HAP-1 (cell line): ENCODE data around the gene SLC52A1.
"Not testable (repeated sequence)": the region's sequence is repeated elsewhere in the genome, so short reads cannot be mapped to it uniquely, and the experiment has no call there.

Experiments
- DNase-seq, 2 experiments: peaks; one replicate each; pipeline ENCODE4 v3.0.0-alpha.2; 2016 to 2020; ENCODE audit warnings: low spot score in 2 of 2
- H3K27me3 ChIP-seq: fragments of 250-450 bp; sonication (Bioruptor Pico); 2 replicates; pipeline ENCODE4 v1.5.1; 2020; ENCODE audit warnings: low read depth, mild to moderate bottlenecking, moderate library complexity
- H3K36me3 ChIP-seq: fragments of 250-450 bp; sonication (Bioruptor Pico); replicated peaks from 2 replicates; pipeline ENCODE4 v1.5.1; 2020; ENCODE audit warnings: mild to moderate bottlenecking
- H3K4me1 ChIP-seq: fragments of 250-450 bp; sonication (Bioruptor Pico); 2 replicates; pipeline ENCODE4 v1.5.1; 2020; ENCODE audit warnings: mild to moderate bottlenecking
- H3K4me3 ChIP-seq: fragments of 250-450 bp; sonication (Bioruptor Pico); 2 replicates; pipeline ENCODE4 v1.5.1; 2020; ENCODE audit warnings: mild to moderate bottlenecking, moderate library complexity
- H3K9me3 ChIP-seq: fragments of 250-450 bp; sonication (Bioruptor Pico); 2 replicates; pipeline ENCODE4 v1.5.1; 2020; ENCODE audit warnings: mild to moderate bottlenecking, moderate library complexity
- in situ Hi-C: fragments of 300-500 bp; cut with MboI; formaldehyde crosslinking; loops from 3 replicates; pipeline ENCODE4 v1.14.3; 2020; ENCODE audit warnings: low sequenced_read_pairs, inconsistent platforms, mixed read lengths

The SLC52A1 gene

GRCh38 chr17:5035315-5035714 is at the start of gene SLC52A1:
Gene SLC52A1 (minus strand): TSS chr17:5035426. CDS start chr17:5034606, 820 bp downstream.
- no peak within 1 kb of the TSS for H3K4me3 ChIP-seq
- no peaks in the 10 kb centered on the region for H3K27me3 ChIP-seq
- no peaks in the 10 kb centered on the region for H3K36me3 ChIP-seq
- no peaks in the 10 kb centered on the region; the same call in 1 of the 2 replicates for H3K9me3 ChIP-seq
- in situ Hi-C loops, result no loop called here
- DNase-seq, result no peak
- peaks cover 7% of the 10 kb centered on the region for H3K4me1 ChIP-seq

GRCh38 chr17:5080591-5080990 is 45.4 kb upstream of the SLC52A1 start:
- Histone ChIP-seq H3K36me3 (no peaks in the 10 kb centered on the region), H3K4me3 (no peak overlapping the region), H3K4me1 (peaks cover 3% of the 10 kb centered on the region), H3K9me3 (peaks cover 18% of the 10 kb centered on the region), H3K27me3 (no peaks in the 10 kb centered on the region)
- no peak for DNase-seq
- in situ Hi-C loops, result no loop called here

GRCh38 chr17:5078106-5079028 is 43.1 kb upstream of the SLC52A1 start, which contains the start of gene ZFP3:
Gene ZFP3 (plus strand): TSS chr17:5078467. CDS start chr17:5091505, 13,038 bp downstream.
- in situ Hi-C loops, result no loop called here
- Histone ChIP-seq H3K9me3 (peaks cover 16% of the 10 kb centered on the region), H3K27me3 (no peaks in the 10 kb centered on the region), H3K4me3 (no peak within 1 kb of the TSS), H3K36me3 (no peaks in the 10 kb centered on the region), H3K4me1 (peaks cover 13% of the 10 kb centered on the region)
- no peak for DNase-seq

- in situ Hi-C loops, result no loop called here
- Histone ChIP-seq H3K36me3 (no peaks in the 10 kb centered on the region), H3K4me3 (no peak overlapping the region), H3K27me3 (no peaks in the 10 kb centered on the region), H3K9me3 (peaks cover 16% of the 10 kb centered on the region), H3K4me1 (peaks cover 13% of the 10 kb centered on the region)
- no peak for DNase-seq
Measured at GRCh38 chr17:5077781-5078105, 42.5 kb upstream of the SLC52A1 start.

- in situ Hi-C loops, H3K4me3 ChIP-seq, DNase-seq, H3K27me3 ChIP-seq, H3K36me3 ChIP-seq: not testable (repeated sequence)
- Histone ChIP-seq H3K4me1 (peaks cover 13% of the 10 kb centered on the region), H3K9me3 (peaks cover 16% of the 10 kb centered on the region)
Measured at GRCh38 chr17:5077275-5077674, 42.0 kb upstream of the SLC52A1 start.

- DNase-seq, H3K4me3 ChIP-seq, H3K27me3 ChIP-seq, in situ Hi-C loops, H3K36me3 ChIP-seq: not testable (repeated sequence)
- Histone ChIP-seq H3K4me1 (peaks cover 13% of the 10 kb centered on the region), H3K9me3 (peaks cover 16% of the 10 kb centered on the region)
Measured at GRCh38 chr17:5075472-5075871, 40.2 kb upstream of the SLC52A1 start.

GRCh38 chr17:5069724-5070123 is 34.5 kb upstream of the SLC52A1 start:
- Histone ChIP-seq H3K4me3 (no peak overlapping the region), H3K27me3 (no peaks in the 10 kb centered on the region), H3K4me1 (peaks cover 6% of the 10 kb centered on the region), H3K9me3 (no peaks in the 10 kb centered on the region; the same call in 1 of the 2 replicates), H3K36me3 (no peaks in the 10 kb centered on the region)
- in situ Hi-C loops, result loop anchor here (10.0 kb wide), 1 partner anchor 155 kb away; no protein-coding TSS in a partner anchor
- no peak for DNase-seq

GRCh38 chr17:5068236-5068635 is 33.0 kb upstream of the SLC52A1 start:
- Histone ChIP-seq H3K4me1 (no peaks in the 10 kb centered on the region), H3K4me3 (no peak overlapping the region), H3K27me3 (no peaks in the 10 kb centered on the region), H3K36me3 (no peaks in the 10 kb centered on the region), H3K9me3 (no peaks in the 10 kb centered on the region)
- no peak for DNase-seq
- in situ Hi-C loops, result loop anchor here (10.0 kb wide), 1 partner anchor 153 kb away; no protein-coding TSS in a partner anchor

- in situ Hi-C loops, result loop anchor here (10.0 kb wide), 1 partner anchor 150 kb away; no protein-coding TSS in a partner anchor
- no peaks in the 10 kb centered on the region for H3K9me3 ChIP-seq
- H3K36me3 ChIP-seq, result no peaks in the 10 kb centered on the region
- H3K27me3 ChIP-seq, result no peaks in the 10 kb centered on the region
- H3K4me1 ChIP-seq, result no peaks in the 10 kb centered on the region
- no peak for DNase-seq
- no peak overlapping the region for H3K4me3 ChIP-seq
Measured at GRCh38 chr17:5065227-5065744, 30.1 kb upstream of the SLC52A1 start.

- DNase-seq, result no peak
- Histone ChIP-seq H3K4me3 (no peak overlapping the region), H3K36me3 (no peaks in the 10 kb centered on the region), H3K27me3 (no peaks in the 10 kb centered on the region), H3K4me1 (no peaks in the 10 kb centered on the region), H3K9me3 (no peaks in the 10 kb centered on the region)
- in situ Hi-C loops, result no loop called here
Measured at GRCh38 chr17:5055543-5055942, 20.3 kb upstream of the SLC52A1 start.

GRCh38 chr17:5050278-5050677 is 15.1 kb upstream of the SLC52A1 start:
- Histone ChIP-seq H3K27me3 (no peaks in the 10 kb centered on the region), H3K4me1 (no peaks in the 10 kb centered on the region), H3K36me3 (no peaks in the 10 kb centered on the region), H3K9me3 (no peaks in the 10 kb centered on the region), H3K4me3 (no peak overlapping the region)
- in situ Hi-C loops, result no loop called here
- DNase-seq, result no peak

GRCh38 chr17:5049314-5049841 is 14.2 kb upstream of the SLC52A1 start:
- Histone ChIP-seq H3K9me3 (no peaks in the 10 kb centered on the region), H3K36me3 (no peaks in the 10 kb centered on the region), H3K4me1 (no peaks in the 10 kb centered on the region), H3K27me3 (no peaks in the 10 kb centered on the region), H3K4me3 (no peak overlapping the region)
- in situ Hi-C loops, result no loop called here
- no peak for DNase-seq

GRCh38 chr17:5047446-5047845 is 12.2 kb upstream of the SLC52A1 start:
- in situ Hi-C loops, result no loop called here
- DNase-seq, result no peak
- H3K4me1 ChIP-seq, result no peaks in the 10 kb centered on the region
- H3K36me3 ChIP-seq, result no peaks in the 10 kb centered on the region
- no peak overlapping the region for H3K4me3 ChIP-seq
- no peaks in the 10 kb centered on the region for H3K9me3 ChIP-seq
- no peaks in the 10 kb centered on the region for H3K27me3 ChIP-seq

- H3K4me3 ChIP-seq, result no peak overlapping the region
- in situ Hi-C loops, result no loop called here
- H3K4me1 ChIP-seq, result no peaks in the 10 kb centered on the region
- no peak for DNase-seq
- H3K36me3 ChIP-seq, result no peaks in the 10 kb centered on the region
- H3K27me3 ChIP-seq, result no peaks in the 10 kb centered on the region
- H3K9me3 ChIP-seq, result no peaks in the 10 kb centered on the region; the same call in 1 of the 2 replicates
Measured at GRCh38 chr17:5045496-5045895, 10.3 kb upstream of the SLC52A1 start.
